ENCODE data around the gene SERPING1.

DNA sequence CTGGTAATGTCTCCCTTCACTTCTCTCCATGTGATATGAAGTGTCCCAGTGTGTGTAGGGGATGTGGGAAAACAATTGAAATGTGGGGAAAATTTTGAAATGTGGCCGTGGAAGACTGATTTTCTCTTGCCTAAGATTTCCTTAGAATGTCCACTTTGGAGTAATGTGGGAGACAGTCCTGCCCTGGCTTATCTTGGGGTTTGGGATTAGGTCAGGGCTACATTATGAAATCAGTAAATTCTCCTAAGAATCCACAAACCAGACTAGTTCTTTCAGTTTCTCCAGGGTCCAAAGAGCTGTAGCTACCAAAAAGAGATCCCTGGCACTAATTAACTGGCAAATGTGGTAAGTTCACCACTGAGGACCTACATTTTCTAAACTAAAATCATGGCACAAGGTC is 29.4 kb downstream of the SERPING1 start:
- no peak for TF ChIP-seq POLR2A (IDR thresholded peaks at IDR 0.05)
- TF ChIP-seq, protein P1, sequence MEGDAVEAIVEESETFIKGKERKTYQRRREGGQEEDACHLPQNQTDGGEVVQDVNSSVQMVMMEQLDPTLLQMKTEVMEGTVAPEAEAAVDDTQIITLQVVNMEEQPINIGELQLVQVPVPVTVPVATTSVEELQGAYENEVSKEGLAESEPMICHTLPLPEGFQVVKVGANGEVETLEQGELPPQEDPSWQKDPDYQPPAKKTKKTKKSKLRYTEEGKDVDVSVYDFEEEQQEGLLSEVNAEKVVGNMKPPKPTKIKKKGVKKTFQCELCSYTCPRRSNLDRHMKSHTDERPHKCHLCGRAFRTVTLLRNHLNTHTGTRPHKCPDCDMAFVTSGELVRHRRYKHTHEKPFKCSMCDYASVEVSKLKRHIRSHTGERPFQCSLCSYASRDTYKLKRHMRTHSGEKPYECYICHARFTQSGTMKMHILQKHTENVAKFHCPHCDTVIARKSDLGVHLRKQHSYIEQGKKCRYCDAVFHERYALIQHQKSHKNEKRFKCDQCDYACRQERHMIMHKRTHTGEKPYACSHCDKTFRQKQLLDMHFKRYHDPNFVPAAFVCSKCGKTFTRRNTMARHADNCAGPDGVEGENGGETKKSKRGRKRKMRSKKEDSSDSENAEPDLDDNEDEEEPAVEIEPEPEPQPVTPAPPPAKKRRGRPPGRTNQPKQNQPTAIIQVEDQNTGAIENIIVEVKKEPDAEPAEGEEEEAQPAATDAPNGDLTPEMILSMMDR (IDR thresholded peaks at IDR 0.05), result no peak

Data from body of pancreas (tissue), 4 donors.